HEK293T (cell line): ENCODE measurements around the gene KCNG2.

Experiments used
- ARNT ChIP-seq: fragments of 450-650 bp; IDR thresholded peaks from 2 replicates; pipeline ENCODE4 v1.6.1; 2017; ENCODE audit warnings: mild to moderate bottlenecking
- BHLHE40 ChIP-seq: fragments of 450-650 bp; IDR thresholded peaks from 2 replicates; pipeline ENCODE4 v1.6.1; 2016; ENCODE audit warnings: mild to moderate bottlenecking, moderate library complexity, borderline replicate concordance
- ELF4 ChIP-seq: fragments of 450-650 bp; IDR thresholded peaks from 2 replicates; pipeline ENCODE4 v1.6.1; 2017; ENCODE audit warnings: antibody characterized with exemption
- FOXA1 ChIP-seq: fragments of 450-650 bp; IDR thresholded peaks from 2 replicates; pipeline ENCODE4 v1.6.1; 2016; ENCODE audit warnings: mild to moderate bottlenecking
- FOXK2 ChIP-seq: fragments of 450-650 bp; IDR thresholded peaks from 2 replicates; pipeline ENCODE4 v1.6.1; 2016; ENCODE audit warnings: mild to moderate bottlenecking
- FOXM1 ChIP-seq: fragments of 450-650 bp; IDR thresholded peaks from 2 replicates; pipeline ENCODE4 v1.6.1; 2017; ENCODE audit warnings: mild to moderate bottlenecking, borderline replicate concordance
- HDGF ChIP-seq: fragments of 450-650 bp; IDR thresholded peaks from 2 replicates; pipeline ENCODE4 v1.6.1; 2017; ENCODE audit warnings: antibody characterized with exemption, borderline replicate concordance
- L3MBTL2 ChIP-seq: fragments of 450-650 bp; conservative IDR thresholded peaks from 2 replicates; pipeline ENCODE4 v1.6.1; 2016; ENCODE audit warnings: mild to moderate bottlenecking
- LEF1 ChIP-seq: fragments of 450-650 bp; IDR thresholded peaks from 2 replicates; pipeline ENCODE4 v1.6.1; 2017; ENCODE audit warnings: mild to moderate bottlenecking, borderline replicate concordance
- NFRKB ChIP-seq: fragments of 450-650 bp; IDR thresholded peaks from 2 replicates; pipeline ENCODE4 v1.6.1; 2016; ENCODE audit warnings: mild to moderate bottlenecking, moderate library complexity
- SP1 ChIP-seq: fragments of 450-650 bp; IDR thresholded peaks from 2 replicates; pipeline ENCODE4 v1.6.1; 2017
- SUZ12 ChIP-seq: fragments of 450-650 bp; IDR thresholded peaks from 2 replicates; pipeline ENCODE4 v1.6.1; 2016; ENCODE audit warnings: mild to moderate bottlenecking
- TF ChIP-seq, protein P1 (sequence below): fragments of 450-650 bp; IDR thresholded peaks from 2 replicates; pipeline ENCODE4 v1.6.1; 2016

GRCh38 chr18:79749251-79750191, 48.2 kb upstream of the KCNG2 start:
- TF ChIP-seq HDGF = no peak
- TF ChIP-seq LEF1 = no peak
- TF ChIP-seq FOXM1 = no peak
- TF ChIP-seq FOXA1 = no peak
- no peak for TF ChIP-seq SP1
- TF ChIP-seq L3MBTL2 = no peak
- no peak for TF ChIP-seq ARNT
- TF ChIP-seq, protein P1, sequence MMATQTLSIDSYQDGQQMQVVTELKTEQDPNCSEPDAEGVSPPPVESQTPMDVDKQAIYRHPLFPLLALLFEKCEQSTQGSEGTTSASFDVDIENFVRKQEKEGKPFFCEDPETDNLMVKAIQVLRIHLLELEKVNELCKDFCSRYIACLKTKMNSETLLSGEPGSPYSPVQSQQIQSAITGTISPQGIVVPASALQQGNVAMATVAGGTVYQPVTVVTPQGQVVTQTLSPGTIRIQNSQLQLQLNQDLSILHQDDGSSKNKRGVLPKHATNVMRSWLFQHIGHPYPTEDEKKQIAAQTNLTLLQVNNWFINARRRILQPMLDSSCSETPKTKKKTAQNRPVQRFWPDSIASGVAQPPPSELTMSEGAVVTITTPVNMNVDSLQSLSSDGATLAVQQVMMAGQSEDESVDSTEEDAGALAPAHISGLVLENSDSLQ = no peak
- no peak for TF ChIP-seq FOXK2
- TF ChIP-seq SUZ12 = no peak
- TF ChIP-seq BHLHE40 = no peak
- TF ChIP-seq NFRKB = no peak
- no peak for TF ChIP-seq ELF4
